CD4-positive, alpha-beta T cell treated with Interleukin-2 at 100 ng/mL for 4 hours (primary cell): ENCODE results near the gene INSYN2B.
"Not testable (repeated sequence)": the region's sequence is repeated elsewhere in the genome, so short reads cannot be mapped to it uniquely, and the experiment has no call there.

Source experiments
- DNase-seq: peaks from one replicate; pipeline ENCODE4 v3.0.0-alpha.2; 2020; ENCODE audit warnings: low spot score

The INSYN2B gene

GRCh38 chr5:169848792-169849191, 131.5 kb downstream of the INSYN2B start:
- no peak for DNase-seq

DNA sequence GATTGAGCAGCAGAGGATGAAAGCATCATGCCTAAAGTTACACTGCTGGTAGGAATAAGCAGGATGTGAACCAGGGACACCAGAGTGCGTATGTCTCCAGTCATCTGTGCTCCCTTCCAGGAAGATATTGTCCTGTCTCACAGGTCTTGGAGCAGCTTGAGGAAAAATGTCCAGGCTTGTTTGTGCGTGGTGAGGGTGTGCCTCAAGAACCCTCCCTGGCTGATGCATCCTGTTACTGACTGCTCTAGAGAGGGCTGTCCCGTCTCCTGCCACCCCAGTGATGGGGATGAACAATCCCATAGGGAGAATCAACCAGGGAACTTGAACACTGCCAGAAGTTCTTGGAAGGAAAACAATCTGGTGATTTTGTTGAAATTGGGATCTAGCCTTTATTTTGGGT, 132.0 kb downstream of the INSYN2B start:
- no peak for DNase-seq

DNA sequence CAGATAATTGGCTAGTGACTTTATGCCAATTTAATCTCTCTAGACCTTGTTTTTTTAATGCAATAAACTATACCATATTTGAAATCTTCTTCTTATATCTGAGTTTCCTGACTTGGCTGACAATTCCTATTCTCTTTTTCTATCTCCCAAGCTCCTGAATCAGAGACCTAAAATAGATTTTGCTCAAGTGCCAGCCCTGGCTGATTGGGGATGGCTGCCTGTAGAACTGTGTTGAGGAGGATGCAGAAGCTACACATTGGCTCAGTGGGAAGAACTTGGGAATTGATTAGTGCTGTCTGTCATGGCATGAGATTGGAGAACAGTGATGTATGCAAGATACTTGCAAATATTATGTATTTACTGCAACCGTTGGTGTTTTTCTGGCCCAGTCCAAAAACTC, 132.8 kb downstream of the INSYN2B start:
- DNase-seq = no peak

DNA sequence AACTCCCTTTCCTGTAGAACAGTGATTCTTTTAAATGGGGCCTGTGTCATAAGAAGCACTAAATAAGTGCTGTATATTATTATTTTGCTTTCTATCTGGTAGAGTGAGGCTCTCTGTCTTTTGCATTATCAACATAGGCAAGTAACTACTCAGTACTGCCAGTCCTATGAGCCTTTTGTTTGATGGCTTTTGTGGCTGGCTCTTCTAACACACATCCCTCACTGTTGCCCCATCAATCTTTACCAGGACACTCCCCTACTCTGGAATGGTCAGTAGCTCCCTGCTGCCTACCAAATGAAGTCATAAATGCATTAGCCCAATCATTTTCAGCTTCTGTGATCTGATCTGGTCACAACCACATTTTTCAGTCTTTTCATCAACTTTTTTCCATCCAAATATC, 137.6 kb downstream of the INSYN2B start:
- no peak for DNase-seq

DNA sequence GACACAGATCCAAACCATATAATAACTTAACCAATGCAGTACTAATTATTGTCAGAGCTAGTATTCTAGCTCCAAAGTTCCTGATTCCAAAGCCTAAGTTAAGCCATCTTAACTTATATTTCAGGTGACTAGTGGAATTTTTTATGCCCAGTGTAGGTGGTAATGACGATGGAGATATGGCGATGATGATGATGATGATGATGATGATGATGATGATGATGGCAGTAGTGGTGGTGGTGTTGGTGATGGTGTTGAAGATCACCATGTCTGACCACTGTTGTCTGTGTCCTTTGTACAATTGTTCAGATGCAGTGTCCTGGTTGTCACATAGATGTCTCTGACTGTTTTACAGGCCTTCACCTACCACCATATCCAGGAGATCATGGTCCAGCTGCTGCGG, 139.9 kb downstream of the INSYN2B start:
- DNase-seq = no peak

GRCh38 chr5:169838688-169839087, 141.6 kb downstream of the INSYN2B start:
- DNase-seq = no peak

GRCh38 chr5:169837686-169838085, 142.6 kb downstream of the INSYN2B start:
- DNase-seq = no peak

DNA sequence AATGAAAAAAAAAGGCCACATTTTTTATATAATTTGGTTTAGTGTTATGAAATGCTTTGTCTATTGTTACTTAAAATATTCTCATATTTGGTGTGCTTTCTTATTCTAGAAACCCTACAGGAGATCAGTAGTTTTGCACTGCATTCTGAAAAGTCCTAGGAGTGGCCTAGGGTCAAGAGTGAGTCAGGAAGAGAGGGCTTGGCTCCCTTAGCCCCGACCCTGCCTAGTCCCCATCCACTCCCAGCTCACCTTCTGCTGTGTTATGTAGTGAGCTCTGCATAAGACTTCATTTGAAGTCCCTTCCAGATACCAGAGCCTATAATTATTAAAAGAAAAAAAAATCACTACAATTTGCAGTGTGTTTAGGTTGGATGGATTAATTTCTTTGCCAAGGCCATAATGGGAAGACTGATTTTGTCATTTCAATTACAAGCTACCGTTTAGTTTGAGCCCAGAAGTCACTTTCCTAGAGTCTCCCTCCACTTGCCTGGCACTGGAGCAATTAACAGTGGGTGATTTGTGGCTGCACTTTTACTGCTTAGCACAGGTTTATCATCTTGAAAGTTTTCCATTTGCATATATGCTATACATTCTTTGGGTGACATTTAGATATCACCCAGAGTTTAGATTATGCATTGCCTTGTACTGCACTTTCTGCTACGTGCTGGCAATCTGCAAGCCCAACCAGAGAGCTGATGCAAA, 143.3 kb downstream of the INSYN2B start:
- no peak for DNase-seq

DNA sequence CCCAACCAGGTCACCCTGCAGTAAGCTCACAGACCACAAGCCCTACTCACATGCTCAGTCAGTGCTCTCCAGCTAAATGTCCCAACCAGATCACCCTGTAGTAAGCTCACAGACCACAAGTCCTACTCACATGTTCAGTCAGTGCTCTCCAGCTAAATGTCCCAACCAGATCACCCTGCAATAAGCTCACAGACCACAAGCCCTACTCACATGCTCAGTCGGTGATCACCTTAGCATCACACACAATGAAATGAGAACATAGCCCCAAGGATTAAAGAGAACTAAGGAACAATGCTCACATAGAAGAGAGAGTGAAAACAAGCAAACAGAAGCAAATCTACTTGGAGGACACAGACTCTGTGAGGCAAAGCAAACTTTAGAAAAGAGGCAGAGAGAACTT, 145.8 kb downstream of the INSYN2B start:
- not testable (repeated sequence) for DNase-seq

GRCh38 chr5:169833681-169834292, 146.5 kb downstream of the INSYN2B start:
- not testable (repeated sequence) for DNase-seq

- DNase-seq = no peak
Observed at GRCh38 chr5:169832845-169833244, 147.4 kb downstream of the INSYN2B start.

DNA sequence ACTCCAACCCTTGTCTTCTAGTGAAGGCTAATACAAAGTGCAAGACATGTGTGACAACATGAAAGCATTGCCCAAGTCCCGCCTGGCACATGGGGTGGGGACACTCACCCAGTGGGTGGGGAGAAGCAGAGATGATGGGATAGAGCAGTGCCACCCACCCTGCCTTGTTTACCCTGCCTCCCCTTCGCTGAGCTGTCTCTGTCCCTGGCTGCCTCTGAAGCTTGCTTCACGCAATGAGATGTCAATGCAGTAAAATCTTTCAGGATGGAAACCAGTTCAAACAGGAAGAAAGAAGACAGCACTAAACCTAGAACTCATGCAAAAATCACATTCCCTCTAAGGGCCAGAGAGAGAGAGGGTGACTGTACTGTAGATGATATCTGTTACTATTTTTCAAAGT, 148.0 kb downstream of the INSYN2B start:
- no peak for DNase-seq

DNA sequence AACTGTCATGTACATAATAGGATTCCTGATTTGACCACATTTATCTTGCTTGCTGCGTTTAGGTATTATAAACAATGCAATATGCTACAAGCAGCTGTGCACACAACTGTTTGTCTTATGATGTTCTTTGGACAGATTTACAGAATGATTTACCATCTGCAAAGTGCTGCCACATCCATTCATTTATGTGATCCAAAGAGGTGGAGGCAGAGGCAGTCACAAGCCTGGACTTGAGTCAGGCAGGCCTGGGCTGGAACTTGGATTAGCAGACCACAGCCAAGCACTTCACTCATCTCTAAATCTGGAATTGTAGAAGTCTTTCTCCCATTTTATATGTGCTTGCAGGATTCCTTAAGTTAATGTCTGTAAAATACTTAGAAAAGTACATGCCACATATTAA, 149.0 kb downstream of the INSYN2B start:
- DNase-seq = no peak

GRCh38 chr5:169828385-169828784, 151.9 kb downstream of the INSYN2B start:
- no peak for DNase-seq

DNA sequence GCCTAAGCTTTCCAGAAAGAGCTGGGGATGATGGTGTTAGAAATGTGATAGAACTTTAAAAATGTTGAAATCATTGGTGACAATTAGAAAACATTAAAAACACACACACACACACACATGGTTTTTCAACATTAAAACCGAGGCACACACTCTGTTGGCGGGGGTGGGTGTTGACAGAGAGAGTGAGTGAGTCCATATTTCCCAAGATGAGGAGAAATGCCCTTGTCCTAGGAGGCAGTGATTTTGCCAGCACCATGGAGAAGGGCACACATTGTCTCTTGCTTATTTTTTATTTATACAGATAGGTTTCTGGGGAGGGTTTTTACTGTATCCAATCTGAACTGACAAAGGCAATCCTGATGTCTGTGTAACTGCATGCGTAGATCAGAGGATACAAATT, 152.5 kb downstream of the INSYN2B start:
- DNase-seq = no peak

DNA sequence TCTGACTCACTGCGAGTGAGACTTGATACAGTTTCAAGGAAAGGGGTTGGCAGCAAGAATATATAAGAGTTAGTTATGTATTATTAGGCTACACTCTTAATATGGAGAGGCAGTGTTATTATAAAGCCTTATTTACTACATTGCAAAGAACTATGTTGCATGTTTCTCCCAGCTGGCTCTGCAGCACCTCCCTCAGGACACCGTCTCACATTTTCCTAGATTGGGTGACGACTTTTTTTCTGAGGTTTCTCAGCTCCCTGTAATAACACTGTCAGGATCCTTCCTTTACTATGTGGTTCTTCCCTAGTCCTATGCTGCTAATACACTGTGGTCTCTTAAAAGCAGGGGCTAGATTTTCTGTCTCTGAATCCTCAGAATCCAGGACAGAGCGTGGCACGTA, 153.7 kb downstream of the INSYN2B start:
- DNase-seq = no peak

DNA sequence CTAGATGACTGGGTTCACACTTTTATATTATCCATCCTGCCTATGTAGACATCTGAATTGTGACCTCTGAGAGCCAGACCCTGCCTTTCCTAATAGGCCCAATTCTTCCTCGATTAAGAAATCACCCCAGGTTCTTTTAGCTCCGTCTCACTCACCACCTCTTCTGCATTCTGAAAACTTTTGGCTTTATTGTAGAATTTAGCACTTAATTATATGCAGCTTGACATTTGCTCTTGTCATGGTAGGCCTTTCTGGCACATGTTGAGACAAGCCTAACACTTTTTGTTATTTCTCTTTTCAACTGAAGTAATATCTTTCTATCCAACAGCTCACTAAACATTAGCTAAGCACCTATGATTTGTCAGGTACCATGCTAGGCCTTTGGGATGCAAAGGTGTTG, 163.3 kb downstream of the INSYN2B start:
- DNase-seq = no peak

GRCh38 chr5:169814522-169814921, 165.8 kb downstream of the INSYN2B start:
- DNase-seq = no peak
